DOHH2 (cell line): ENCODE measurements around the gene ECSIT.

Source experiments
- CTCF ChIP-seq: fragments of 200-600 bp; sonication (generic); IDR thresholded peaks from one replicate; pipeline ENCODE4 v1.5.1; 2014; ENCODE audit warnings: antibody characterized with exemption, mild to moderate bottlenecking, low read depth, low read length; ENCODE audit not compliant: poor library complexity, severe bottlenecking
- EZH2phosphoT487 ChIP-seq: fragments of 200-600 bp; sonication (generic); IDR thresholded peaks from 2 replicates; pipeline ENCODE4 v1.6.1; 2017; ENCODE audit warnings: borderline replicate concordance, mild to moderate bottlenecking, antibody characterized with exemption, low read length, moderate library complexity, mixed read lengths

GRCh38 chr19:11464333-11465265 is 64.3 kb downstream of the ECSIT start:
- TF ChIP-seq CTCF (no peak), EZH2phosphoT487 (no peak)
